Measurements from ENCODE around the gene HMGCS1. TPM values are rescaled to one million over a fixed set of nuclear protein-coding genes. Genes with fewer than 3 reads are reported as not detected.

HMGCS1 gene
- total RNA-seq, 1 experiment from 2014 or later: 52.8 TPM

GRCh38 chr5:43242196-43242595, 71.0 kb downstream of the HMGCS1 start:
- TF ChIP-seq ELF1 (IDR thresholded peaks at IDR 0.05; ENCODE audit: borderline replicate concordance, low read depth) (no peak), SIN3A (IDR thresholded peaks at IDR 0.05; ENCODE audit: low read depth) (no peak), EZH2phosphoT487 (IDR thresholded peaks at IDR 0.05; ENCODE audit: borderline replicate concordance) (no peak), POLR2AphosphoS5 (IDR thresholded peaks at IDR 0.05; ENCODE audit: low read depth, low read length) (no peak), SP1 (IDR thresholded peaks at IDR 0.05; ENCODE audit: low read depth) (no peak), ZNF274 (IDR thresholded peaks at IDR 0.05; ENCODE audit: low read depth, low read length) (no peak), JUND (IDR thresholded peaks at IDR 0.05) (no peak), CEBPB (IDR thresholded peaks at IDR 0.05; ENCODE audit: low read depth) (no peak), POLR2A (IDR thresholded peaks at IDR 0.05; ENCODE audit: borderline replicate concordance, extremely low read depth, insufficient read depth, insufficient read length) (no peak), YY1 (IDR thresholded peaks at IDR 0.05; ENCODE audit: extremely low read depth, insufficient replicate concordance, low read depth, low read length) (no peak), EZH2 (IDR thresholded peaks at IDR 0.05) (no peak), SRF (IDR thresholded peaks at IDR 0.05; ENCODE audit: low read depth) (no peak), TCF7L2 (IDR thresholded peaks at IDR 0.05; ENCODE audit: borderline replicate concordance, extremely low read depth, insufficient read depth, insufficient read length) (no peak), CBX3 (IDR thresholded peaks at IDR 0.05; ENCODE audit: low read depth) (no peak), FOSL1 (IDR thresholded peaks at IDR 0.05; ENCODE audit: low read depth) (no peak)
- TF ChIP-seq, protein P1, sequence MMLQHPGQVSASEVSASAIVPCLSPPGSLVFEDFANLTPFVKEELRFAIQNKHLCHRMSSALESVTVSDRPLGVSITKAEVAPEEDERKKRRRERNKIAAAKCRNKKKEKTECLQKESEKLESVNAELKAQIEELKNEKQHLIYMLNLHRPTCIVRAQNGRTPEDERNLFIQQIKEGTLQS (IDR thresholded peaks at IDR 0.05): no peak
- TF ChIP-seq, protein P2, sequence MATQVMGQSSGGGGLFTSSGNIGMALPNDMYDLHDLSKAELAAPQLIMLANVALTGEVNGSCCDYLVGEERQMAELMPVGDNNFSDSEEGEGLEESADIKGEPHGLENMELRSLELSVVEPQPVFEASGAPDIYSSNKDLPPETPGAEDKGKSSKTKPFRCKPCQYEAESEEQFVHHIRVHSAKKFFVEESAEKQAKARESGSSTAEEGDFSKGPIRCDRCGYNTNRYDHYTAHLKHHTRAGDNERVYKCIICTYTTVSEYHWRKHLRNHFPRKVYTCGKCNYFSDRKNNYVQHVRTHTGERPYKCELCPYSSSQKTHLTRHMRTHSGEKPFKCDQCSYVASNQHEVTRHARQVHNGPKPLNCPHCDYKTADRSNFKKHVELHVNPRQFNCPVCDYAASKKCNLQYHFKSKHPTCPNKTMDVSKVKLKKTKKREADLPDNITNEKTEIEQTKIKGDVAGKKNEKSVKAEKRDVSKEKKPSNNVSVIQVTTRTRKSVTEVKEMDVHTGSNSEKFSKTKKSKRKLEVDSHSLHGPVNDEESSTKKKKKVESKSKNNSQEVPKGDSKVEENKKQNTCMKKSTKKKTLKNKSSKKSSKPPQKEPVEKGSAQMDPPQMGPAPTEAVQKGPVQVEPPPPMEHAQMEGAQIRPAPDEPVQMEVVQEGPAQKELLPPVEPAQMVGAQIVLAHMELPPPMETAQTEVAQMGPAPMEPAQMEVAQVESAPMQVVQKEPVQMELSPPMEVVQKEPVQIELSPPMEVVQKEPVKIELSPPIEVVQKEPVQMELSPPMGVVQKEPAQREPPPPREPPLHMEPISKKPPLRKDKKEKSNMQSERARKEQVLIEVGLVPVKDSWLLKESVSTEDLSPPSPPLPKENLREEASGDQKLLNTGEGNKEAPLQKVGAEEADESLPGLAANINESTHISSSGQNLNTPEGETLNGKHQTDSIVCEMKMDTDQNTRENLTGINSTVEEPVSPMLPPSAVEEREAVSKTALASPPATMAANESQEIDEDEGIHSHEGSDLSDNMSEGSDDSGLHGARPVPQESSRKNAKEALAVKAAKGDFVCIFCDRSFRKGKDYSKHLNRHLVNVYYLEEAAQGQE (IDR thresholded peaks at IDR 0.05; ENCODE audit: low read depth): no peak
- TF ChIP-seq, protein P3, sequence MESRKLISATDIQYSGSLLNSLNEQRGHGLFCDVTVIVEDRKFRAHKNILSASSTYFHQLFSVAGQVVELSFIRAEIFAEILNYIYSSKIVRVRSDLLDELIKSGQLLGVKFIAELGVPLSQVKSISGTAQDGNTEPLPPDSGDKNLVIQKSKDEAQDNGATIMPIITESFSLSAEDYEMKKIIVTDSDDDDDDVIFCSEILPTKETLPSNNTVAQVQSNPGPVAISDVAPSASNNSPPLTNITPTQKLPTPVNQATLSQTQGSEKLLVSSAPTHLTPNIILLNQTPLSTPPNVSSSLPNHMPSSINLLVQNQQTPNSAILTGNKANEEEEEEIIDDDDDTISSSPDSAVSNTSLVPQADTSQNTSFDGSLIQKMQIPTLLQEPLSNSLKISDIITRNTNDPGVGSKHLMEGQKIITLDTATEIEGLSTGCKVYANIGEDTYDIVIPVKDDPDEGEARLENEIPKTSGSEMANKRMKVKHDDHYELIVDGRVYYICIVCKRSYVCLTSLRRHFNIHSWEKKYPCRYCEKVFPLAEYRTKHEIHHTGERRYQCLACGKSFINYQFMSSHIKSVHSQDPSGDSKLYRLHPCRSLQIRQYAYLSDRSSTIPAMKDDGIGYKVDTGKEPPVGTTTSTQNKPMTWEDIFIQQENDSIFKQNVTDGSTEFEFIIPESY (IDR thresholded peaks at IDR 0.05; ENCODE audit: extremely low read depth, insufficient replicate concordance, low read length): no peak
- TF ChIP-seq, protein P4, sequence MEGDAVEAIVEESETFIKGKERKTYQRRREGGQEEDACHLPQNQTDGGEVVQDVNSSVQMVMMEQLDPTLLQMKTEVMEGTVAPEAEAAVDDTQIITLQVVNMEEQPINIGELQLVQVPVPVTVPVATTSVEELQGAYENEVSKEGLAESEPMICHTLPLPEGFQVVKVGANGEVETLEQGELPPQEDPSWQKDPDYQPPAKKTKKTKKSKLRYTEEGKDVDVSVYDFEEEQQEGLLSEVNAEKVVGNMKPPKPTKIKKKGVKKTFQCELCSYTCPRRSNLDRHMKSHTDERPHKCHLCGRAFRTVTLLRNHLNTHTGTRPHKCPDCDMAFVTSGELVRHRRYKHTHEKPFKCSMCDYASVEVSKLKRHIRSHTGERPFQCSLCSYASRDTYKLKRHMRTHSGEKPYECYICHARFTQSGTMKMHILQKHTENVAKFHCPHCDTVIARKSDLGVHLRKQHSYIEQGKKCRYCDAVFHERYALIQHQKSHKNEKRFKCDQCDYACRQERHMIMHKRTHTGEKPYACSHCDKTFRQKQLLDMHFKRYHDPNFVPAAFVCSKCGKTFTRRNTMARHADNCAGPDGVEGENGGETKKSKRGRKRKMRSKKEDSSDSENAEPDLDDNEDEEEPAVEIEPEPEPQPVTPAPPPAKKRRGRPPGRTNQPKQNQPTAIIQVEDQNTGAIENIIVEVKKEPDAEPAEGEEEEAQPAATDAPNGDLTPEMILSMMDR (IDR thresholded peaks at IDR 0.05 in 2 of 3, conservative IDR thresholded peaks at IDR 0.05 in 1 of 3; ENCODE audit: borderline replicate concordance in 1 of 3, insufficient read depth in 1 of 3, low read depth in 2 of 3, low read length in 2 of 3): no peak
- ChIA-PET POLR2A (no interaction called here), CTCF (no interaction called here), RAD21 (ENCODE audit: low non-redundant PET in 1 of 2, low total read pairs in 2 of 2, uncharacterized antibody in 2 of 2, unreplicated experiment in 2 of 2) (no interaction called here)
- ATAC-seq: no peak
- no peaks in the 10 kb centered on the region for H3K4me1 ChIP-seq (ENCODE audit: control insufficient read depth in 1 of 2, insufficient read depth in 2 of 2, low read length in 2 of 2)
- no peaks in the 10 kb centered on the region for H3K9me2 ChIP-seq (ENCODE audit: insufficient read depth)
- no peak for DNase-seq (ENCODE audit: low read depth, low spot score)
- H3K27ac ChIP-seq (ENCODE audit: low read depth, low read length): no peak overlapping the region
- no peaks in the 10 kb centered on the region for H3K36me3 ChIP-seq (ENCODE audit: control insufficient read depth in 1 of 2, insufficient read depth in 2 of 2, low read length in 2 of 2)
- H3K4me3 ChIP-seq (replicated peaks in 1 of 2; ENCODE audit: low read depth in 1 of 2, low read length in 2 of 2): no peak overlapping the region
- H2AFZ ChIP-seq (ENCODE audit: low read depth, low read length, poor library complexity, severe bottlenecking): no peak overlapping the region
- H3K27me3 ChIP-seq (ENCODE audit: insufficient read depth, low read length): no peaks in the 10 kb centered on the region
- intact Hi-C loops (cut with micrococcal nuclease): no loop called here
- H3K9ac ChIP-seq (ENCODE audit: low read length): no peak overlapping the region
- no peak overlapping the region for H3K4me2 ChIP-seq (ENCODE audit: low read length)
- H3K9me3 ChIP-seq (ENCODE audit: control insufficient read depth in 1 of 2, insufficient read depth in 1 of 2, low read depth in 1 of 2, low read length in 2 of 2): no peaks in the 10 kb centered on the region
- H4K20me1 ChIP-seq (ENCODE audit: insufficient read depth): no peaks in the 10 kb centered on the region
- BruUV-seq (replicated peaks): no TSS peak
- H3K79me2 ChIP-seq (ENCODE audit: insufficient read depth, low read length): no peaks in the 10 kb centered on the region

Measured in HCT116 (cell line).